ENCODE data around the gene EDNRB. TPM values are rescaled to one million over a fixed set of nuclear protein-coding genes. Genes with fewer than 3 reads are reported as not detected.
"Not testable (repeated sequence)": the region's sequence is repeated elsewhere in the genome, so short reads cannot be mapped to it uniquely, and the experiment has no call there.

EDNRB gene
- total RNA-seq, 2 donors from 2014 or later: 32.6 to 45.1 TPM

DNA sequence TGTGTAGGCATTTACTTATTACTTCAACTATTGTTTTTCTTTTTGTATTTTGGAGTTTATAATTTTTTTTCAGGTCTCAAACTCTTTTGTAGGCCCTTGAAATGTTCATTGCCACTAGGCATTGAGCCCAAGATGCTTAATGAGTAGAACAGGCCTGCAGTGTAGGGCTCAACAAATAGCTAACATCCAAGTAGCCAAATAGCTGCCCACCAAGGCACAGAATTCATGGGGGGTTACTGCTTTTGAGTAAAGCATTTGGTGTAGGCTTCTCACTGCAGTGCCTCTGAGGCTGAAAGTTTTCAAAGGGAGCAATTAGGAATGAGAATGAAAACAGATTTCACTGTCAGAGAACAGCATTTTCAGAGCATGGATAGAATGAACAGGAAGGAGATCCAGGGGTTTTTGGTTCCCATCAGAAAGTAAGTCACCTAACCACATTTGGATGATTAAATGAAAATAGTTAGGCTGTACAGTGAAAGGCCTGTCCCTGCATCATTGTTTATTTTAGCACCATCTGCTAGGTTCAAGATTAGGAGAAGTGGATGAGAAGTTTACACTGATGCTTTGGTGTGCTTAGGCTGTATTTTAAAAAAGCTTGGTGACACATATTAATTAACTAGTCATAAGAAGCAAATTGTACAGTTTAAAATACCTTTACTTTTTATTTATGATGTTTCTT is 61.0 kb downstream of the EDNRB start:
- DNase-seq (ENCODE audit: low spot score): no peak
- intact Hi-C loops (cut with DNase I): loop anchor here in 1 of 2 donors (5.0 kb wide), 1 partner anchor 1440 kb away; no protein-coding TSS in a partner anchor

DNA sequence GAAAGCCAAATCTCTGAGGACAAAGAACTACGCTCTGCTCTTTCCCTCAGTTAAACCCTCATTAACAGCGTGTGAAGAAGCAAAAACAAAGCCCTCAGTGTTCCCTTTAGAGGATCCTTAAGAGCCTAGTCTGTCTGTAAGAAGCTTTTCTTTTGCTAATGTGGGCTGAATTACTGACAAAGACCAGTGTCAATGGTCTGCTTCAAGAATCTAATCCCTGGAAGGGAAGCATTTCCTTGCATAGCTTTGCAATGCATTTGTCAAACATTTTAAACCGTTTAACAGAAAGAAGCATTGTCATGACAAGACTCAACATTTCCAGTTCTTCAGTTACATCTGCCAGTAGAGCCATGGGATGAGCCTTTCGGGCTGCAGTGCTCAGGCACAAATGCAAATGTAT is 64.9 kb downstream of the EDNRB start:
- intact Hi-C loops (cut with DNase I): no loop called here
- no peak for DNase-seq (ENCODE audit: low spot score)

DNA sequence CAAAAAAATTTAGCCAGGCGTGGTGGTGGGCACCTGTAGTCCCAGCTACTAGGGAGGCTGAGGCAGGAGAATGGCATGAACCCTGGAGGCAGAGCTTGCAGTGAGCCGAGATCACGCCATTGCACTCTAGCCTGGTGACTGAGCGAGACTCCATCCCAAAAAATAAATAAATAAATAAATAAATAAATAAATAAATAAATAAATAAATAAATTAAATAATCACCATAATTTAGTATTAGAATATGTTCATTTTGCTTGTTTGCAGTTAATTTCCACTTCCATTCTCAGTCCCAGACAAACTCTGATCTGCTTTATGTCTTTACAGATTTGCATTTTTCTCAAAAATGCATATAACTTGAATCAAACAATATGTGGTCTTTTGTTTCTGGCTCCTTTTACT is 70.6 kb downstream of the EDNRB start:
- intact Hi-C loops (cut with DNase I); DNase-seq (ENCODE audit: low spot score): not testable (repeated sequence)

DNA sequence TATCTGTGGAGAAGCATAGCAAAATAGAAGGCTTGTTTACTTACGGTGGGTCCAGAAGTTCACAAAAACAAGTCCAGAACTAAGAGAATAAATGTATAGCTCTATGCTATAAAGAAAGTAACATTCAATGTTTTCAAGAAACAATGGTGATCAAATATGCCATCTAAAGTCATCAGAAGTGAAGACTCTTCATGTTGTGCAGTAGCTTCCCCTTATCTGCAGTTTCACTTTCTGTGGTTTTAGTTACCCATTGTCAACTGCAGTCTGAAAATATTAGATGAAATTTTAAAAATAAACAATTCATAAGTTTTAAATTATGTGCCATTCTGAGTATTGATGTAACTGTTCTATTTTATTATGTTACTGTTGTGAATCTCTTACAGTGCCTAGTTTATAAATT is 72.5 kb downstream of the EDNRB start:
- intact Hi-C loops (cut with DNase I): no loop called here

More for the DNA sequence above, 72.5 kb downstream of the EDNRB start:
- no peak for DNase-seq (ENCODE audit: low spot score)

Other genes with a start within 250 kb of the EDNRB start
- gene SLAIN1, start 221.1 kb downstream of the EDNRB start, total RNA-seq: 10 to 100 TPM in 1 of 2 donors, 1 to 10 TPM in 1; 6.4 to 11.0 TPM